Measurements from ENCODE around the gene LMOD2.
A peak's percentile ranks its signal among the peaks of the same experiment; 100 is the strongest.

The LMOD2 gene

DNA sequence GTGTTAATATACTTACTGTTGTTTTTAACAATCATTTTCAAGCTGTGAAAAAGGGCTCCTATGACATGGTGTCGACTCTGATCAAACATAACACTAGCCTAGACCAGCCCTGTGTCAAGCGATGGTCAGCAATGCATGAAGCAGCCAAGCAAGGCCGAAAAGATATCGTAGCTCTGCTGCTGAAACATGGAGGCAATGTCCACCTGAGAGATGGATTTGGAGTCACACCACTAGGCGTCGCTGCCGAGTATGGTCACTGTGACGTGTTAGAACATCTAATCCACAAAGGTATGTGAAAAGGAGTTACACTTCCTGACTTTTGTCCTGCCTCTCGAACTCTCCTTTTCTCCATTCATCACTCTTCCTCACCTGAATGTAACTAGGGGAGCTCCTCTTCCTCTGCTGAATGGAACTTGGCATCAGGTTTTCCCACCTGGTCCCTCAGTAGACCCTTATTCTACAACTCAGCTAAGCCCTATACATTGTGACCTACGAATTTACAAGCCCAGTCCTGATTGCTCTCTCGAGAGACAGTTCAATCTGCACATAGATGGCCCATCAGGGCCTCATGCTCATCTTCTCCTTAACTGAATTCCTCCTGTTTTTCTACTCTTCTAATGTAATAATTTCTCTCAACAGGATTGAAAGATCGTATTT is 31.0 kb upstream of the LMOD2 start:
- Histone ChIP-seq H3K4me3 (ENCODE audit: low read depth, low read length) (no peak overlapping the region), H3K79me2 (no peaks in the 10 kb centered on the region), H3K36me3 (ENCODE audit: control insufficient read depth, insufficient read depth, low read length) (no peaks in the 10 kb centered on the region), H3K9me3 (ENCODE audit: control insufficient read depth, low read length) (no peaks in the 10 kb centered on the region), H3K4me2 (ENCODE audit: low read length) (no peak overlapping the region), H3K27me3 (ENCODE audit: control insufficient read depth, insufficient read depth, low read length) (no peaks in the 10 kb centered on the region), H2AFZ (peak overlapping the region; percentile 28), H3K9ac (no peak overlapping the region), H3K4me1 (no peaks in the 10 kb centered on the region), H3K27ac (no peak overlapping the region)
- TF ChIP-seq, protein P1, sequence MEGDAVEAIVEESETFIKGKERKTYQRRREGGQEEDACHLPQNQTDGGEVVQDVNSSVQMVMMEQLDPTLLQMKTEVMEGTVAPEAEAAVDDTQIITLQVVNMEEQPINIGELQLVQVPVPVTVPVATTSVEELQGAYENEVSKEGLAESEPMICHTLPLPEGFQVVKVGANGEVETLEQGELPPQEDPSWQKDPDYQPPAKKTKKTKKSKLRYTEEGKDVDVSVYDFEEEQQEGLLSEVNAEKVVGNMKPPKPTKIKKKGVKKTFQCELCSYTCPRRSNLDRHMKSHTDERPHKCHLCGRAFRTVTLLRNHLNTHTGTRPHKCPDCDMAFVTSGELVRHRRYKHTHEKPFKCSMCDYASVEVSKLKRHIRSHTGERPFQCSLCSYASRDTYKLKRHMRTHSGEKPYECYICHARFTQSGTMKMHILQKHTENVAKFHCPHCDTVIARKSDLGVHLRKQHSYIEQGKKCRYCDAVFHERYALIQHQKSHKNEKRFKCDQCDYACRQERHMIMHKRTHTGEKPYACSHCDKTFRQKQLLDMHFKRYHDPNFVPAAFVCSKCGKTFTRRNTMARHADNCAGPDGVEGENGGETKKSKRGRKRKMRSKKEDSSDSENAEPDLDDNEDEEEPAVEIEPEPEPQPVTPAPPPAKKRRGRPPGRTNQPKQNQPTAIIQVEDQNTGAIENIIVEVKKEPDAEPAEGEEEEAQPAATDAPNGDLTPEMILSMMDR (IDR thresholded peaks at IDR 0.05) = peak; percentile 54

DNA sequence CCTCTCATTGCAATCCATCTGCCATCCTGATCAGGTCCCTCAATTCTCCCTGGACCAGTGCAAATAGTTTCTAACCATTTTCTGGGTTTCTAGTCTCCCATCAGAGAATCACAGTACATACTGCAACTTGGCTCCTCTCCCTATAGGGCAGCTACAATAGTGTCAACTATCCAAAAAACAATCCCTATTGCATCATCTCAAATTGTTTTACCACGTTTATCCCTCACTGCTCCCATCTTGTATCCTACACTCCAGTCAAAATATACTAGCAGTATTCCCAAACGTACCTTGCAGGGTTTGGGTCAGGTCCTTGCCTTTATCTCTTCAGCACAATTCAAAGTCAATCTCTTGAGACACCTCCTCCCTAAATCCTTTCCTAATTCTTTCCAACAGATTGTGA is 30.4 kb upstream of the LMOD2 start:
- no peaks in the 10 kb centered on the region for H3K27me3 ChIP-seq (ENCODE audit: control insufficient read depth, insufficient read depth, low read length)
- H3K4me1 ChIP-seq = no peaks in the 10 kb centered on the region
- H3K9ac ChIP-seq = no peak overlapping the region

DNA sequence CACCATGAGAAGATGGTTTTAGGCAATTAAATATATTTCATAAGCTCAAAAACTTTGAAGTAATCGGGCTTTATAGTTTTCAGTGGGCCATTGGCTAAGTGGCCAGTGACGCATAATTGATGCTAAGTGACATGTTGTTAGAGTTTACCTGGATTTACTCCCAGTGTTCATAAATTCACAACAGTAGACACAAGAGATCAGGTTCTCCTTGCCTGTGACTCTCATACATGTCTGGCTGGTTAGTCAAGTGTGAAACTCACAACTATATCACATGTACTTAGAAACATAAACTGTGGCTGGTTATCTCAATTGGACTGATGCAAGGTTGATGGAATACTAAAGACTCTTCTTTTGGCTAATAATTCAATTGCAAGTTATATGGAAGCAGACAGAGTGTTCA is 27.8 kb upstream of the LMOD2 start:
- TF ChIP-seq, protein P1 (IDR thresholded peaks at IDR 0.05) = no peak
- Histone ChIP-seq H3K27ac (no peak overlapping the region), H3K4me2 (ENCODE audit: low read length) (no peak overlapping the region), H3K9ac (no peak overlapping the region), H3K36me3 (ENCODE audit: control insufficient read depth, insufficient read depth, low read length) (no peaks in the 10 kb centered on the region), H3K27me3 (ENCODE audit: control insufficient read depth, insufficient read depth, low read length) (no peaks in the 10 kb centered on the region), H3K4me1 (no peaks in the 10 kb centered on the region), H2AFZ (no peak overlapping the region), H3K9me3 (ENCODE audit: control insufficient read depth, low read length) (no peaks in the 10 kb centered on the region), H3K79me2 (no peaks in the 10 kb centered on the region), H3K4me3 (ENCODE audit: low read depth, low read length) (no peak overlapping the region)

More for the DNA sequence above, 30.4 kb upstream of the LMOD2 start:
- no peak overlapping the region for H2AFZ ChIP-seq
- H3K27ac ChIP-seq = no peak overlapping the region
- no peaks in the 10 kb centered on the region for H3K9me3 ChIP-seq (ENCODE audit: control insufficient read depth, low read length)
- TF ChIP-seq, protein P1 (IDR thresholded peaks at IDR 0.05) = no peak
- H3K79me2 ChIP-seq = no peaks in the 10 kb centered on the region
- no peak overlapping the region for H3K4me3 ChIP-seq (ENCODE audit: low read depth, low read length)
- no peaks in the 10 kb centered on the region for H3K36me3 ChIP-seq (ENCODE audit: control insufficient read depth, insufficient read depth, low read length)
- H3K4me2 ChIP-seq (ENCODE audit: low read length) = no peak overlapping the region

DNA sequence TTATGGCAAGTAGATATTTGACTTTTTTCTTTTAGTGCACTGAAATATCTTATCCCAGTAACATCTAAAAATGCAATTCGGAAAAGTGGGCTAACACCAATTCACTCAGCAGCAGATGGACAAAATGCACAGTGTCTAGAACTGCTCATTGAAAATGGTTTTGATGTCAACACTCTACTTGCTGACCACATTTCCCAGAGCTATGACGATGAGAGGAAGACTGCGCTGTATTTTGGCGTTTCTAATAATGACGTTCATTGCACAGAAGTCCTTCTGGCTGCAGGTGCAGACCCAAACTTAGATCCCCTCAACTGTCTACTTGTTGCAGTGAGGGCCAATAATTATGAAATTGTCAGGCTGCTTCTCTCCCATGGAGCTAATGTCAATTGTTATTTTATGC is 26.8 kb upstream of the LMOD2 start:
- no peaks in the 10 kb centered on the region for H3K36me3 ChIP-seq (ENCODE audit: control insufficient read depth, insufficient read depth, low read length)
- TF ChIP-seq, protein P1 (IDR thresholded peaks at IDR 0.05) = no peak
- no peak overlapping the region for H3K4me2 ChIP-seq (ENCODE audit: low read length)
- H3K27me3 ChIP-seq (ENCODE audit: control insufficient read depth, insufficient read depth, low read length) = no peaks in the 10 kb centered on the region
- H3K9ac ChIP-seq = no peak overlapping the region
- H3K27ac ChIP-seq = no peak overlapping the region
- no peaks in the 10 kb centered on the region for H3K79me2 ChIP-seq
- H3K4me1 ChIP-seq = no peaks in the 10 kb centered on the region
- H3K9me3 ChIP-seq (ENCODE audit: control insufficient read depth, low read length) = no peaks in the 10 kb centered on the region
- H2AFZ ChIP-seq = no peak overlapping the region
- H3K4me3 ChIP-seq (ENCODE audit: low read depth, low read length) = no peak overlapping the region

DNA sequence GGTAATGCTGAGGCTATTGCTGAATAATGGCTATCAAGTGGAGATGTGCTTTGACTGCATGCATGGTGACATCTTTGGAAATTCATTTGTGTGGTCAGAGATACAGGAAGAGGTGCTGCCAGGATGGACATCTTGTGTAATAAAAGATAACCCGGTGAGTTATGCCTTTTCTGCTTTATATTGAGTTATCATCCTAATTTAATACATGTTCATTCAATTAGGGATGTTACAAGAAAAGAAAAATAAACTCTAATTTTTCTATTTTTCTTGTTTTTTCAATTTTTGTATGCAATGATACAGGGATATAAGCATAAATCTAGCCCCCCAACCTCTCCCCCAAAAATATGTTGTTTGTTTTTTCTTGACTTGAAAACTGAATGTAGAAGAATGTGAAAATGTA is 26.4 kb upstream of the LMOD2 start:
- Histone ChIP-seq H2AFZ (no peak overlapping the region), H3K79me2 (no peaks in the 10 kb centered on the region), H3K36me3 (ENCODE audit: control insufficient read depth, insufficient read depth, low read length) (no peaks in the 10 kb centered on the region), H3K4me1 (no peaks in the 10 kb centered on the region), H3K9me3 (ENCODE audit: control insufficient read depth, low read length) (no peaks in the 10 kb centered on the region), H3K4me3 (ENCODE audit: low read depth, low read length) (no peak overlapping the region), H3K4me2 (ENCODE audit: low read length) (no peak overlapping the region), H3K9ac (no peak overlapping the region), H3K27ac (no peak overlapping the region), H3K27me3 (ENCODE audit: control insufficient read depth, insufficient read depth, low read length) (no peaks in the 10 kb centered on the region)
- TF ChIP-seq, protein P1 (IDR thresholded peaks at IDR 0.05) = no peak

All from parathyroid adenoma (tissue), 2 donors.